ENCODE data around the gene MICU1.
"Not testable (repeated sequence)": the region's sequence is repeated elsewhere in the genome, so short reads cannot be mapped to it uniquely, and the experiment has no call there.

Gene MICU1

GRCh38 chr10:72336259-72337038, 289.4 kb downstream of the MICU1 start:
- DNase-seq: no peak

- DNase-seq: no peak
Observed at GRCh38 chr10:72335394-72336258, 290.3 kb downstream of the MICU1 start.

GRCh38 chr10:72334825-72335393, 291.0 kb downstream of the MICU1 start:
- peak; percentile 58 for DNase-seq

- peak; percentile 85 for DNase-seq
Observed at GRCh38 chr10:72334196-72334824, 291.6 kb downstream of the MICU1 start.

- no peak for DNase-seq
Observed at GRCh38 chr10:72333112-72334015, 292.5 kb downstream of the MICU1 start.

- no peak for DNase-seq
Observed at GRCh38 chr10:72332423-72333111, 293.3 kb downstream of the MICU1 start.

- DNase-seq: peak; percentile 92
Observed at GRCh38 chr10:72331575-72332422, 294.1 kb downstream of the MICU1 start.

GRCh38 chr10:72330069-72330426, 295.8 kb downstream of the MICU1 start:
- DNase-seq: no peak

GRCh38 chr10:72329290-72330068, 296.4 kb downstream of the MICU1 start:
- no peak for DNase-seq

GRCh38 chr10:72328829-72329204, 297.1 kb downstream of the MICU1 start:
- DNase-seq: no peak

- no peak for DNase-seq
Observed at GRCh38 chr10:72328045-72328828, 297.6 kb downstream of the MICU1 start.

- not testable (repeated sequence) for DNase-seq
Observed at GRCh38 chr10:72326665-72327603, 298.9 kb downstream of the MICU1 start.

GRCh38 chr10:72325243-72326175, 300.4 kb downstream of the MICU1 start:
- DNase-seq: peak; percentile 91

GRCh38 chr10:72323771-72324191, 302.1 kb downstream of the MICU1 start:
- no peak for DNase-seq

GRCh38 chr10:72323108-72323749, 302.6 kb downstream of the MICU1 start:
- no peak for DNase-seq

Measured in NCI-H1092 (cell line).